HepG2 (cell line): ENCODE measurements around the gene SDC4. TPM values are rescaled to one million over a fixed set of nuclear protein-coding genes. Genes with fewer than 3 reads are reported as not detected.

Source experiments
- AHR ChIP-seq: IDR thresholded peaks from 2 replicates; pipeline ENCODE4 v1.6.1; 2018; ENCODE audit warnings: missing genetic modification reagents, missing compliant biosample characterization
- DMAP1 ChIP-seq: IDR thresholded peaks from 2 replicates; pipeline ENCODE4 v1.6.1; 2016
- KDM6A ChIP-seq: IDR thresholded peaks from 2 replicates; pipeline ENCODE4 v1.6.1; 2016; ENCODE audit warnings: low read depth
- PHF8 ChIP-seq: sonication (generic); formaldehyde crosslinking; IDR thresholded peaks from 2 replicates; pipeline ENCODE4 v1.5.0; 2020; ENCODE audit warnings: missing genetic modification reagents
- RFX3 ChIP-seq: IDR thresholded peaks from 2 replicates; pipeline ENCODE4 v1.6.1; 2016; ENCODE audit warnings: missing biosample characterization, missing genetic modification reagents
- TOE1 ChIP-seq: sonication (generic); formaldehyde crosslinking; IDR thresholded peaks from 2 replicates; pipeline ENCODE4 v1.4.0; 2020; ENCODE audit warnings: mild to moderate bottlenecking, missing genetic modification reagents
- ZNF451 ChIP-seq: sonication (generic); formaldehyde crosslinking; IDR thresholded peaks from 2 replicates; pipeline ENCODE4 v1.5.0; 2020; ENCODE audit warnings: mild to moderate bottlenecking, missing genetic modification reagents
- ZNF713 ChIP-seq: sonication (generic); formaldehyde crosslinking; IDR thresholded peaks from 2 replicates; pipeline ENCODE4 v1.4.0; 2020; ENCODE audit warnings: mild to moderate bottlenecking, missing genetic modification reagents
- ZNF879 ChIP-seq: sonication (generic); formaldehyde crosslinking; IDR thresholded peaks from 2 replicates; pipeline ENCODE4 v1.8.1; 2023; ENCODE audit warnings: missing genetic modification reagents
- polyA plus RNA-seq, 8 experiments: library from polyadenylated mRNA; depleted of rRNA in 3 of 8; stranded (reverse) in 7 of 8; unstranded in 1 of 8; fragments of >200 nt; fragmentation: Illumina TruSeq in 4 of 8; extraction: Trizol in 4 of 8; gene quantifications; 2 replicates each; pipeline versions ENCODE4 v1.2.1 to v1.2.3, GENCODE V29; 2011 to 2016; ENCODE audit warnings: low read depth in 4 of 8, missing spikeins in 1 of 8, mixed read lengths in 1 of 8; ENCODE audit not compliant: insufficient read depth in 1 of 8
- total RNA-seq, 5 experiments: library from RNA; depleted of rRNA; stranded (reverse); fragments of >200 nt; fragmentation: Illumina TruSeq; extraction: Trizol; gene quantifications; 2 replicates each; pipeline ENCODE4 v1.2.3, GENCODE V29; 2016; ENCODE audit warnings: low read depth in 1 of 5
- TF ChIP-seq, protein P1 (sequence below): sonication (generic); formaldehyde crosslinking; IDR thresholded peaks from 2 replicates; pipeline ENCODE4 v1.8.1; 2023; ENCODE audit warnings: missing genetic modification reagents, mild to moderate bottlenecking, borderline replicate concordance
- TF ChIP-seq, protein P2 (sequence below): sonication (generic); formaldehyde crosslinking; IDR thresholded peaks from 2 replicates; pipeline ENCODE4 v1.4.0; 2020; ENCODE audit warnings: missing genetic modification reagents
- TF ChIP-seq, protein P3 (sequence below): sonication (generic); formaldehyde crosslinking; IDR thresholded peaks from 2 replicates; pipeline ENCODE4 v1.9.0; 2022; ENCODE audit warnings: missing genetic modification reagents, mild to moderate bottlenecking, borderline replicate concordance
- TF ChIP-seq, protein P4 (sequence below): sonication (generic); formaldehyde crosslinking; IDR thresholded peaks from 2 replicates; pipeline ENCODE4 v1.4.0; 2020; ENCODE audit warnings: missing genetic modification reagents
- TF ChIP-seq, protein P5 (sequence below): sonication (generic); formaldehyde crosslinking; IDR thresholded peaks from 2 replicates; pipeline ENCODE4 v1.5.0; 2020; ENCODE audit warnings: missing genetic modification reagents
- TF ChIP-seq, protein P6 (sequence below): sonication (generic); formaldehyde crosslinking; IDR thresholded peaks from 2 replicates; pipeline ENCODE4 v1.8.1; 2023; ENCODE audit warnings: mild to moderate bottlenecking, moderate library complexity, missing genetic modification reagents
- TF ChIP-seq, protein P7 (sequence below): sonication (generic); formaldehyde crosslinking; IDR thresholded peaks from 2 replicates; pipeline ENCODE4 v1.5.1; 2020; ENCODE audit warnings: missing genetic modification reagents, mild to moderate bottlenecking, borderline replicate concordance

Gene SDC4
- total and polyA plus RNA-seq, 2 of the 13 experiments (the other 11 are each of a cell fraction or from before 2014, with no cell fraction given) = 49.0 to 65.1 TPM

DNA sequence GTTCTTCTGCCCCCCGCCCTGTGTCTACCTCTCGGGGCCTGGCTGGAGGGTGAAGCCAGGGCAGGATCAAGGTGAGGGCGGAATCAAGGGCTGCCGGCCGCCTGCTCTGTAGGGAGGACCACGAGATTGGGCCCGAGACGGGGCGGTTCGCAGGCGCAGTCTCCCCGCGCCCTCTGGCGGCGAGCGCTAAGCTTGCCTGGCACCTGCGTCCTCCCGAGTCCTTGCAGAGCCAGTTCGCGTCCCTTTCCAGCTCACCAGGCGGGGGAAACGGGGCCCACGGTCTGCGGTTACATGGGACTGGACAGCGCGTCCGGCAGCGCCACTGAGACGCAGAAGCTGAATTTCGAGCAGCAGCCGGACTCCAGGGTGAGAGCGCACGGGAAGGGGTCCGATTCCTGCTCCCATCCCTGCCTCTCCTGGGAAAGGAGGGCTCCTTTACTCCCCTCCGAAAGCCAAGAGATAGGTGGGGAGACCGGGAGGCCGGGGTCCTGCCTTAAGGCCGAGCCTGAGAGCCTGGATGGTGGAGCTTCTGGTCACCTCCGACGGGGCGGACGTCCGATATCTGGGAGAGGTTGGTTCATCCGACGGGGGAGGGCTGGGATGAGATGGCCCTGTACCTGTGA is 36.5 kb downstream of the SDC4 start (continued):
- TF ChIP-seq, protein P1, sequence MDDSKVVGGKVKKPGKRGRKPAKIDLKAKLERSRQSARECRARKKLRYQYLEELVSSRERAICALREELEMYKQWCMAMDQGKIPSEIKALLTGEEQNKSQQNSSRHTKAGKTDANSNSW (CRISPR knock-in tag) = 0 out of 2 replicates have a peak, but pooled peaks have one; percentile 43
- TF ChIP-seq RFX3 (no peak), ZNF879 (CRISPR knock-in tag) (no peak), TOE1 (CRISPR knock-in tag) (no peak), DMAP1 (CRISPR knock-in tag) (no peak), KDM6A (CRISPR knock-in tag) (no peak), ZNF451 (CRISPR knock-in tag) (no peak), AHR (CRISPR knock-in tag) (no peak), ZNF713 (CRISPR knock-in tag) (0 out of 2 replicates have a peak, but pooled peaks have one; percentile 50), PHF8 (CRISPR knock-in tag) (no peak; the same call in 1 of the 2 replicates)
- TF ChIP-seq, protein P2, sequence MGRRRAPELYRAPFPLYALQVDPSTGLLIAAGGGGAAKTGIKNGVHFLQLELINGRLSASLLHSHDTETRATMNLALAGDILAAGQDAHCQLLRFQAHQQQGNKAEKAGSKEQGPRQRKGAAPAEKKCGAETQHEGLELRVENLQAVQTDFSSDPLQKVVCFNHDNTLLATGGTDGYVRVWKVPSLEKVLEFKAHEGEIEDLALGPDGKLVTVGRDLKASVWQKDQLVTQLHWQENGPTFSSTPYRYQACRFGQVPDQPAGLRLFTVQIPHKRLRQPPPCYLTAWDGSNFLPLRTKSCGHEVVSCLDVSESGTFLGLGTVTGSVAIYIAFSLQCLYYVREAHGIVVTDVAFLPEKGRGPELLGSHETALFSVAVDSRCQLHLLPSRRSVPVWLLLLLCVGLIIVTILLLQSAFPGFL (CRISPR knock-in tag) = no peak
- TF ChIP-seq, protein P3, sequence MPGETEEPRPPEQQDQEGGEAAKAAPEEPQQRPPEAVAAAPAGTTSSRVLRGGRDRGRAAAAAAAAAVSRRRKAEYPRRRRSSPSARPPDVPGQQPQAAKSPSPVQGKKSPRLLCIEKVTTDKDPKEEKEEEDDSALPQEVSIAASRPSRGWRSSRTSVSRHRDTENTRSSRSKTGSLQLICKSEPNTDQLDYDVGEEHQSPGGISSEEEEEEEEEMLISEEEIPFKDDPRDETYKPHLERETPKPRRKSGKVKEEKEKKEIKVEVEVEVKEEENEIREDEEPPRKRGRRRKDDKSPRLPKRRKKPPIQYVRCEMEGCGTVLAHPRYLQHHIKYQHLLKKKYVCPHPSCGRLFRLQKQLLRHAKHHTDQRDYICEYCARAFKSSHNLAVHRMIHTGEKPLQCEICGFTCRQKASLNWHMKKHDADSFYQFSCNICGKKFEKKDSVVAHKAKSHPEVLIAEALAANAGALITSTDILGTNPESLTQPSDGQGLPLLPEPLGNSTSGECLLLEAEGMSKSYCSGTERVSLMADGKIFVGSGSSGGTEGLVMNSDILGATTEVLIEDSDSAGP (CRISPR knock-in tag) = peak; percentile 53
- TF ChIP-seq, protein P4, sequence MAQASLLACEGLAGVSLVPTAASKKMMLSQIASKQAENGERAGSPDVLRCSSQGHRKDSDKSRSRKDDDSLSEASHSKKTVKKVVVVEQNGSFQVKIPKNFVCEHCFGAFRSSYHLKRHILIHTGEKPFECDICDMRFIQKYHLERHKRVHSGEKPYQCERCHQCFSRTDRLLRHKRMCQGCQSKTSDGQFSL (CRISPR knock-in tag) = no peak
- TF ChIP-seq, protein P5, sequence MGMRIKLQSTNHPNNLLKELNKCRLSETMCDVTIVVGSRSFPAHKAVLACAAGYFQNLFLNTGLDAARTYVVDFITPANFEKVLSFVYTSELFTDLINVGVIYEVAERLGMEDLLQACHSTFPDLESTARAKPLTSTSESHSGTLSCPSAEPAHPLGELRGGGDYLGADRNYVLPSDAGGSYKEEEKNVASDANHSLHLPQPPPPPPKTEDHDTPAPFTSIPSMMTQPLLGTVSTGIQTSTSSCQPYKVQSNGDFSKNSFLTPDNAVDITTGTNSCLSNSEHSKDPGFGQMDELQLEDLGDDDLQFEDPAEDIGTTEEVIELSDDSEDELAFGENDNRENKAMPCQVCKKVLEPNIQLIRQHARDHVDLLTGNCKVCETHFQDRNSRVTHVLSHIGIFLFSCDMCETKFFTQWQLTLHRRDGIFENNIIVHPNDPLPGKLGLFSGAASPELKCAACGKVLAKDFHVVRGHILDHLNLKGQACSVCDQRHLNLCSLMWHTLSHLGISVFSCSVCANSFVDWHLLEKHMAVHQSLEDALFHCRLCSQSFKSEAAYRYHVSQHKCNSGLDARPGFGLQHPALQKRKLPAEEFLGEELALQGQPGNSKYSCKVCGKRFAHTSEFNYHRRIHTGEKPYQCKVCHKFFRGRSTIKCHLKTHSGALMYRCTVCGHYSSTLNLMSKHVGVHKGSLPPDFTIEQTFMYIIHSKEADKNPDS (CRISPR knock-in tag) = no peak
- TF ChIP-seq, protein P6, sequence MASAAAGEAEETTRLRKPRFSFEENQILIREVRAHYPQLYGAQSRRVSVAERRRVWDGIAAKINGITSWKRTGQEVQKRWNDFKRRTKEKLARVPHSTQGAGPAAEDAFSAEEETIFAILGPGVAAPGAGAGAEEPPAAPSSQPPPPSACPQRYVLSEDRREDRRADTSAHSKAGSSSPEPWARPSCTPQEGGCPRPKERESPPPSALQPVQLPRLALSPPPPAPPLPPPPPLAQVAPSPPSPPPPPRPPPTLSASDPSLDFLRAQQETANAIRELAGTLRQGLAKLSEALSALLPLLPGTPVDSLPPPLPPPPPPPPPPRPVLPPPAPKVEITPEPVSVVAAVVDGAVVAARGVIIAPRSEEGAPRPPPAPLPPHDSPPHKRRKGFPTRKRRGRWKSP (CRISPR knock-in tag) = peak; percentile 94; the same call in 1 of the 2 replicates
- TF ChIP-seq, protein P7, sequence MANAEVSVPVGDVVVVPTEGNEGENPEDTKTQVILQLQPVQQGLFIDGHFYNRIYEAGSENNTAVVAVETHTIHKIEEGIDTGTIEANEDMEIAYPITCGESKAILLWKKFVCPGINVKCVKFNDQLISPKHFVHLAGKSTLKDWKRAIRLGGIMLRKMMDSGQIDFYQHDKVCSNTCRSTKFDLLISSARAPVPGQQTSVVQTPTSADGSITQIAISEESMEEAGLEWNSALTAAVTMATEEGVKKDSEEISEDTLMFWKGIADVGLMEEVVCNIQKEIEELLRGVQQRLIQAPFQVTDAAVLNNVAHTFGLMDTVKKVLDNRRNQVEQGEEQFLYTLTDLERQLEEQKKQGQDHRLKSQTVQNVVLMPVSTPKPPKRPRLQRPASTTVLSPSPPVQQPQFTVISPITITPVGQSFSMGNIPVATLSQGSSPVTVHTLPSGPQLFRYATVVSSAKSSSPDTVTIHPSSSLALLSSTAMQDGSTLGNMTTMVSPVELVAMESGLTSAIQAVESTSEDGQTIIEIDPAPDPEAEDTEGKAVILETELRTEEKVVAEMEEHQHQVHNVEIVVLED (CRISPR knock-in tag) = 0 out of 2 replicates have a peak, but pooled peaks have one; percentile 16
